ELR (cell line): ENCODE data around the gene KLHL14.
"Not testable (repeated sequence)": the region's sequence is repeated elsewhere in the genome, so short reads cannot be mapped to it uniquely, and the experiment has no call there.

Experiments
- DNase-seq: peaks from one replicate; pipeline ENCODE4 v3.0.0-alpha.2; 2015; ENCODE audit warnings: low read depth

Gene KLHL14

DNA sequence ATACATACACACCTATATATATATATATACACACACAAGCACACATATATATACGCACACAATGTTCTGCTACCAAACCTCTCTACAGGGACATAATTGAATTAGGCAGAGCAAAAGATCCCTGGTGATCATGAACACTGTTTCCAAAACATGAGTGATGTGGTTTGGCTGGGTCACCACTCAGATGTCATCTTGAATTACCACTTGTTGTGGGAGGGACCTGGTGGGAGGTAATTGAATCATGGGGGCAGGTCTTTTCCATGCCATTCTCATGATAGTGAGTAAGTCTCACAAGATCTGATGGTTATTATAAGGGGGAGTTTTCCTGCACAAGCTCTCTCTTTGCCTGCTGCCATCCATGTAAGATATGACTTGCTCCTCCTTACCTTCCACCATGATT lies 135.2 kb downstream of the KLHL14 start:
- DNase-seq: not testable (repeated sequence)

GRCh38 chr18:32637226-32637625 lies 135.6 kb downstream of the KLHL14 start:
- DNase-seq: no peak

DNA sequence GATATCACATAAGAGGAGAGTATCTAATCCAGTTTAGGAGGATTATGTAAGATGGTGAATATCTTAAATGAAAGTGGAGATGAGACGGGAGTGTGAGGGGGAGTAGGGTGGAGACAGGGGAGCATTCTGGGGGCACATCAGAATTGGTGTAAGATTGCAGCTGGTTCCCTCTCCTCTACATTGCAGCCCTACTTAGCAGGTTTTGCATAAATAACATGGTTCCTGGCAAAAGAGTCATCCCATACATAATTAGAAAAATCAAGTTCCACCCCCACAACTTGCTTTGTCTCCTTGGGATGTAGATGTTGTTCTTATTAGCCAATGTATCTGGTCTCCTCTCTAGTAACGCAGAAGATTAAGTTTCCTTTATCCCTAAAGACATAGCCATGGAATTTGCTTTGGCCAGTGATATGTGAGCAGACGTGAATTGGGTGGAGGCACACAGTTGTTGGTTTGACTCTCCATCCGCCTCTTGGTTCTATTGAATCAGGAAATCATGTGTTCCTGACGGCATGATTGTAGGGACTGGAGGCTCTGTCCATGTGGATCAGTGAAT lies 137.9 kb downstream of the KLHL14 start:
- DNase-seq: no peak

DNA sequence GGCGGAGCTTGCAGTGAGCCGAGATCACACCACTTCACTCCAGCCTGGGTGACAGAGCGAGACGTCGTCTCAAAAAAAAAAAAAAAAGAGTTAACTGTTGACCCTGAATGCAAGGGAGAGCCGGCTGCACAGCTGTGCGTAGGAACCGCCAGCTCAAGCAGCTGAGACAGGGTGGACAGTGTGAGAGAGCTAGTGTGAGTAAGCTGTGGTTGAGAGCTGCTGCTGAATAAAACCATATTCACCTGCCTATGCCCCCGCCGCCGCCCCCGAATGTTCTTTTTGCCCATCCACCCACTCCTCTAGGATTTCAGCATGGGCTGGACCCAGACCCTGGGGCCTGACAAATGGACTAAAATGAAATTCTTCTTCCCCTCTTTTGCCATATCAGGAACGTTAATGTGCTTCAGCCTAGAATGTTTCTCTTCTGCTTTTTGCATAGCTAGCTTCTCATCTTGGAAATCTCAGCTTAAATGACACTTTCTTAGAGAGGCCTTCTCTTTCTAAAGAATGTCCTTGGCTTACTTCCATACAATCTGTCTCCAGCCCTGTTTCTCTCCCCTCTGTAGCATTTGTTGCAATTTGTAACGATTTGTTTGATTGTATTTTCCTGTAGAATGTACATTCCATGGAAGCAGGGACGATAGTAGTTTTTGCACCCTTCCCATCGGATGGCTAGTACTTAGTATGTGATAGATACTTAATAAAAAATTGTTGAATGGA lies 142.7 kb downstream of the KLHL14 start:
- DNase-seq: no peak

- DNase-seq: no peak
These were observed 143.5 kb downstream of the KLHL14 start for GRCh38 chr18:32629292-32629691.

DNA sequence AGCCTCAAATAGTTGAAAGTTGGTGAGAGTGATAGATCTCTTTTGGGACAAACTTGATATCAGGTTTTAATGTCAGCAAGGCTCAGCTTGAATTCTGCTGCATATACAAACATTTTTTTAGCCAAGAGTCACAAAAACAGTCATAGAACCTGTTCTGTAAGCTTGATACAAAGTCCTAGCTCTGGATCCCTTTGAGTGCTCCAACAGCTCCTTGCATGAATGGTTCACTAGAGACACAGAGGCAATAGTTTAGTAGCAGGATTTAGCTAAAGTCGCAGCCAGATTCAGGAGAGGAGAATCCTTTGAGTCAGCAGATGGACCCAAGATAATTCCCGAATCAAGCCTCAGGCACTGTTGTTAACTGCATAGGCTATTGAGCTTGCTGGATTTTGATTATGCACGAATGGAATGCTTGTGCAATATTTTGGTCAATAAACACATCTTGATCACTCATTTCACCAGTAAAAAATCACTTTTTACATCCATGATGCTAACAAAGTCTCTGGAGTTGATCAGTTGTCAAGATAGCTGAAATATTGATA lies 148.6 kb downstream of the KLHL14 start:
- DNase-seq: no peak

DNA sequence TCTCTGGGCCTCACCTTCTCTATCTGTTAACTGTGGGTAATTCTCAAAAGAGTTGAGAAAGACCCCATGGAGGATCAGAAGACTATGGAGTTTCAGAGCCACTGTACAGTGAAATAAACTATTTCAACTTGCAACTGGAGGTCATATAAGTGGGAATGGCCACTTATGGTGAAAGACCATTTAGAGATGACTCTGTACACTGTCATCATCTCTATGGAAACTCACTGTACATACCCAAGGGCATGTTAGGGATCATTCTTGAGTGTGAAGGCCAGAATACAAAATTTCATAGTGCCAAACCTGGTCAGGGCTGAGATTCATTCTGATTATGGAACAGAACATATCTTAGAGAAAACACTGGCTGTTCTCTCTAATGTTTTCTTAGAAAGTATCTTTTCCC lies 149.3 kb downstream of the KLHL14 start:
- no peak for DNase-seq
